Sigmoid colon (tissue), 7 donors: ENCODE measurements around the gene KLK6. TPM values are rescaled to one million over a fixed set of nuclear protein-coding genes. Genes with fewer than 3 reads are reported as not detected.

Experiments
- DNase-seq: peaks from one replicate; pipeline ENCODE4 v3.0.0-alpha.2; 2019
- H3K27ac ChIP-seq, 4 donors: fragments of 200-600 bp; sonication (generic); one replicate each; pipeline ENCODE4 v1.5.1; 2016 to 2019; ENCODE audit warnings: mild to moderate bottlenecking in 1 of 4
- H3K27me3 ChIP-seq, 3 donors: fragments of 200-600 bp; sonication (generic); one replicate each; pipeline ENCODE4 v1.5.1; 2019; ENCODE audit warnings: mild to moderate bottlenecking in 1 of 3
- H3K36me3 ChIP-seq, 4 donors: fragments of 200-600 bp; sonication (generic); one replicate each; pipeline ENCODE4 v1.5.1; 2016 to 2019
- H3K4me1 ChIP-seq, 4 donors: fragments of 200-600 bp; sonication (generic); one replicate each; pipeline ENCODE4 v1.5.1; 2017 to 2019
- H3K4me3 ChIP-seq, 4 donors: fragments of 200-600 bp; sonication (generic); one replicate each; pipeline ENCODE4 v1.5.1; 2017 to 2019; ENCODE audit warnings: mild to moderate bottlenecking in 2 of 4, moderate library complexity in 1 of 4
- H3K9me3 ChIP-seq, 4 donors: fragments of 200-600 bp in 3 of 4; sonication (generic) in 3 of 4; one replicate each; pipeline versions ENCODE4 v1.5.1 to v1.6.1; 2013 to 2019
- CTCF ChIP-seq, 4 experiments: fragments of 450-650 bp in 3 of 4; fragments of 200-600 bp in 1 of 4; IDR thresholded peaks; one replicate each; pipeline ENCODE4 v1.5.1; 2016 to 2019; ENCODE audit warnings: antibody characterized with exemption in 4 of 4, mild to moderate bottlenecking in 3 of 4, moderate library complexity in 2 of 4
- EP300 ChIP-seq, 4 donors: sonication (generic); formaldehyde crosslinking; IDR thresholded peaks; one replicate each; pipeline ENCODE4 v1.6.1; 2017; ENCODE audit warnings: antibody characterized with exemption in 4 of 4
- POLR2A ChIP-seq, 2 donors: fragments of 450-650 bp; IDR thresholded peaks; one replicate each; pipeline ENCODE4 v1.6.1; 2016; ENCODE audit warnings: antibody characterized with exemption in 2 of 2, mild to moderate bottlenecking in 2 of 2, moderate library complexity in 2 of 2
- POLR2AphosphoS5 ChIP-seq, 4 donors: sonication (generic); formaldehyde crosslinking; IDR thresholded peaks; one replicate each; pipeline ENCODE4 v1.6.1; 2017; ENCODE audit warnings: antibody characterized with exemption in 4 of 4
- WGBS, 2 donors: extraction: QIAGEN DNeasy Blood & Tissue Kit; methylation state at CpG; one replicate each; pipeline ENCODE4 v1.1.7; 2013; 5-methylcytosine and 5-hydroxymethylcytosine counted together
- intact Hi-C: fragments of 100-400 bp; cut with DNase I; formaldehyde crosslinking; loops from one replicate; pipeline ENCODE4 v1.15.1; 2023
- polyA plus RNA-seq, 3 donors: library from polyadenylated mRNA; stranded (reverse); fragments of 200-250 nt; gene quantifications; one replicate each; pipeline ENCODE4 v1.2.3, GENCODE V29; 2013
- total RNA-seq, 4 donors: library from RNA; depleted of rRNA; stranded (reverse); fragments of >200 nt; gene quantifications; one replicate each; pipeline ENCODE4 v1.1.0, GENCODE V29; 2016
- donor health status: healthy with polysubstance abuse.
- donor health status: Bipolar disorder and iron deficiency.
- donor health status: healthy.

Gene KLK6
- total and polyA plus RNA-seq, 7 donors = not detected

- Histone ChIP-seq H3K4me1 (no peaks in the 10 kb centered on the region), H3K36me3 (no peaks in the 10 kb centered on the region), H3K9me3 (no peaks in the 10 kb centered on the region), H3K27ac (no peak overlapping the region), H3K4me3 (no peak overlapping the region), H3K27me3 (peaks cover 0 to 68% (median 11%) of the 10 kb centered on the region in 3 donors)
- WGBS, 2 donors = 34 to 40% methylated on average over 20 of the region's 20 CpGs
- no peak for TF ChIP-seq POLR2AphosphoS5 (IDR thresholded peaks at IDR 0.05)
- intact Hi-C loops = no loop called here
- DNase-seq = no peak
These were observed 1.3 kb downstream of the KLK6 start for GRCh38 chr19:50967929-50968715.

- peaks cover 0 to 41% (median 7%) of the 10 kb centered on the region in 3 donors for H3K27me3 ChIP-seq
- H3K4me3 ChIP-seq = no peak overlapping the region
- no peaks in the 10 kb centered on the region for H3K36me3 ChIP-seq
- WGBS, 2 donors = 39 to 74% methylated on average over 3 of the region's 3 CpGs
- TF ChIP-seq CTCF (IDR thresholded peaks at IDR 0.05) = no peak
- no peak for TF ChIP-seq POLR2AphosphoS5 (IDR thresholded peaks at IDR 0.05)
- TF ChIP-seq POLR2A (IDR thresholded peaks at IDR 0.05) = no peak
- no peak for TF ChIP-seq EP300 (IDR thresholded peaks at IDR 0.05)
- intact Hi-C loops = no loop called here
- H3K27ac ChIP-seq = no peak overlapping the region
- H3K4me1 ChIP-seq = no peaks in the 10 kb centered on the region
- no peaks in the 10 kb centered on the region for H3K9me3 ChIP-seq
- DNase-seq = no peak
These were observed 5.1 kb downstream of the KLK6 start for GRCh38 chr19:50964266-50964665.

- TF ChIP-seq CTCF (IDR thresholded peaks at IDR 0.05) (no peak), EP300 (IDR thresholded peaks at IDR 0.05) (no peak), POLR2AphosphoS5 (IDR thresholded peaks at IDR 0.05) (no peak), POLR2A (IDR thresholded peaks at IDR 0.05) (no peak)
- no peak for DNase-seq
- H3K27ac ChIP-seq = no peak overlapping the region
- intact Hi-C loops = no loop called here
- no peaks in the 10 kb centered on the region for H3K36me3 ChIP-seq
- 83 to 89% methylated on average over 6 of the region's 6 CpGs for WGBS, 2 donors
- no peaks in the 10 kb centered on the region for H3K4me1 ChIP-seq
- peaks cover 0 to 38% (median 7%) of the 10 kb centered on the region in 3 donors for H3K27me3 ChIP-seq
- no peak overlapping the region for H3K4me3 ChIP-seq
- no peaks in the 10 kb centered on the region for H3K9me3 ChIP-seq
These were observed 6.0 kb downstream of the KLK6 start for GRCh38 chr19:50963381-50963780.

GRCh38 chr19:50962245-50962644, 7.1 kb downstream of the KLK6 start:
- WGBS, 2 donors = 95 to 97% methylated on average over 1 of the region's 1 CpG
- Histone ChIP-seq H3K27me3 (peaks cover 0 to 35% (median 0%) of the 10 kb centered on the region in 3 donors), H3K4me3 (no peak overlapping the region), H3K36me3 (no peaks in the 10 kb centered on the region), H3K4me1 (no peaks in the 10 kb centered on the region), H3K27ac (no peak overlapping the region), H3K9me3 (no peaks in the 10 kb centered on the region)
- TF ChIP-seq POLR2A (IDR thresholded peaks at IDR 0.05) (no peak), CTCF (IDR thresholded peaks at IDR 0.05) (no peak), EP300 (IDR thresholded peaks at IDR 0.05) (no peak), POLR2AphosphoS5 (IDR thresholded peaks at IDR 0.05) (no peak)
- DNase-seq = no peak
- intact Hi-C loops = no loop called here

GRCh38 chr19:50959731-50960500, 9.5 kb downstream of the KLK6 start:
- no peak for DNase-seq
- Histone ChIP-seq H3K4me1 (no peaks in the 10 kb centered on the region), H3K27ac (no peak overlapping the region), H3K36me3 (no peaks in the 10 kb centered on the region), H3K4me3 (no peak overlapping the region), H3K9me3 (no peaks in the 10 kb centered on the region), H3K27me3 (peaks cover 0 to 24% (median 0%) of the 10 kb centered on the region in 3 donors)
- intact Hi-C loops = no loop called here
- WGBS, 2 donors = 44 to 61% methylated on average over 8 of the region's 9 CpGs
- TF ChIP-seq CTCF (IDR thresholded peaks at IDR 0.05) (no peak), POLR2A (IDR thresholded peaks at IDR 0.05) (no peak), EP300 (IDR thresholded peaks at IDR 0.05) (no peak), POLR2AphosphoS5 (IDR thresholded peaks at IDR 0.05) (no peak)
